ENCODE data around the gene LRP6.

Gene LRP6

DNA sequence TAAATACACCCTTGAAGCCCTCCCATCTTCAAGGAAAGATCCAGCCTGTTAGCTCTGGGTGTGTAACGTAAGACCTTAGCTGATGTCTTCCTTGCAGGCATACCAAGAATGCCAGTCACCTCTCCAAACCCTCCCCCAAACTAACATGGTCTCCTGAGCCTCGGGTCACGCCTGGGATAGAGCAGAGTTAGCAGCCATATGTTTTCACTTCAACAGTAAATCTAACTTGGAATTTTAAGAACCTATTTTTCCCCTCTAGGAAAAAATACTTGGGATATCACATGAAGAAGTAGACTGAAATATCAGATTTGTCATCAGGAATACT, 168.2 kb downstream of the LRP6 start:
- TF ChIP-seq, protein P1, sequence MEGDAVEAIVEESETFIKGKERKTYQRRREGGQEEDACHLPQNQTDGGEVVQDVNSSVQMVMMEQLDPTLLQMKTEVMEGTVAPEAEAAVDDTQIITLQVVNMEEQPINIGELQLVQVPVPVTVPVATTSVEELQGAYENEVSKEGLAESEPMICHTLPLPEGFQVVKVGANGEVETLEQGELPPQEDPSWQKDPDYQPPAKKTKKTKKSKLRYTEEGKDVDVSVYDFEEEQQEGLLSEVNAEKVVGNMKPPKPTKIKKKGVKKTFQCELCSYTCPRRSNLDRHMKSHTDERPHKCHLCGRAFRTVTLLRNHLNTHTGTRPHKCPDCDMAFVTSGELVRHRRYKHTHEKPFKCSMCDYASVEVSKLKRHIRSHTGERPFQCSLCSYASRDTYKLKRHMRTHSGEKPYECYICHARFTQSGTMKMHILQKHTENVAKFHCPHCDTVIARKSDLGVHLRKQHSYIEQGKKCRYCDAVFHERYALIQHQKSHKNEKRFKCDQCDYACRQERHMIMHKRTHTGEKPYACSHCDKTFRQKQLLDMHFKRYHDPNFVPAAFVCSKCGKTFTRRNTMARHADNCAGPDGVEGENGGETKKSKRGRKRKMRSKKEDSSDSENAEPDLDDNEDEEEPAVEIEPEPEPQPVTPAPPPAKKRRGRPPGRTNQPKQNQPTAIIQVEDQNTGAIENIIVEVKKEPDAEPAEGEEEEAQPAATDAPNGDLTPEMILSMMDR (conservative IDR thresholded peaks at IDR 0.05): no peak
- H3K27ac ChIP-seq: no peak overlapping the region

DNA sequence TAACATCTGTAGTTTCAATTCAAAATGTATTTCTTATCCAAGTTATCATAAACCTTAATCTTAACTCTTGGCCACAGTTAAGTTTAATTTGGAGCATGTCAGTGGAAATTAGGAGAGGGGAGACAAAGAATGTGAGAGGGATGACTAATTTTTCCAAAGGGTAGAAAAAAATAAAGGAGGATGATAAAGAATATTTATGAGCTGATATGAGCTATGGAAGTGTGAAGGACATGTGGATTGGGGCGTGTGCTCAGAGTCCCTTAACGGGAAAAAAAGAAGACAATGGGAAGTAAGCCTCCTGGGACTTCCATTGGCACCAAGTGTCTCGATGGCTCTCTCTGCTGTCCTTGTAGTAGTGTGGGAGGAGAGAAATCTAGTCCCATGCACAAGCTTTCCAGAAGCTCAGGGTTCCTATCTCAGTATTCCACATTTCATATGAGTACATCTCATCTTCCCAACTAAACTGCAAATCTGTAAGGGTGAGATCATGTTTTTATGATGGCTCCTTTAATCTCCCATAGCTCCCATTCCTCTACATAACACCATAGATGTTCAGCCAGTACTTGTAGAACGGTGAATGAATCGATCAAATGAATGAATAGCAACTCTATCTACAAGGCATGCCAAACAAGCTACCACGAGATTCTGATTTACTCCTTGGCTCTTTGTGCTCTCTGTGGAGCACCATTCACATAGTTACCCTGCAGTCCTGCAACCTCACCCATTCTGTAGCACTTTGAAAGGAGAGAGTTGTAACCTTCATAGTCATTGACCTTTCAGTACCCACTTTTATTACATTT, 168.8 kb downstream of the LRP6 start:
- TF ChIP-seq, protein P1 (conservative IDR thresholded peaks at IDR 0.05): no peak
- no peak overlapping the region for H3K27ac ChIP-seq

DNA sequence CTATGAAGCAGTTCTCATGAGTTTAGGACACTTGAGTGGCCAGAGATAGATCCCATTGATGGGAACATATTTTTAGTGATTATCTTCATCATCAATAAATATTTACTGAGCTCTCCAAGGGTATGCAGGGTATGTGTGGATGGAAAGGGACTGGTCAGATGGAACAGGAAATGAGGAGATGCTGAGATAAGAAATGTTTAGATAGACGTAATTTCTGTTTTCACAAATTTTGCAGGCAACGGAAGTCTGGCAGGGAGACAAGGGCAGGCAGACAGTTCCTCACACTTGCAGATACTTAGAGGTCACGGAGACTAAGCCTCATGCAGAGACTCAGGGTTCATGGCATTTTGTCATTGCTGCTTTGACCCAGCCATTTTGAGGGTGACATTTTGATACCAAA, 171.8 kb downstream of the LRP6 start:
- 0 out of 2 replicates have a peak overlapping the region, but pooled peaks have one; percentile 3 for H3K27ac ChIP-seq
- TF ChIP-seq, protein P1 (conservative IDR thresholded peaks at IDR 0.05): no peak

DNA sequence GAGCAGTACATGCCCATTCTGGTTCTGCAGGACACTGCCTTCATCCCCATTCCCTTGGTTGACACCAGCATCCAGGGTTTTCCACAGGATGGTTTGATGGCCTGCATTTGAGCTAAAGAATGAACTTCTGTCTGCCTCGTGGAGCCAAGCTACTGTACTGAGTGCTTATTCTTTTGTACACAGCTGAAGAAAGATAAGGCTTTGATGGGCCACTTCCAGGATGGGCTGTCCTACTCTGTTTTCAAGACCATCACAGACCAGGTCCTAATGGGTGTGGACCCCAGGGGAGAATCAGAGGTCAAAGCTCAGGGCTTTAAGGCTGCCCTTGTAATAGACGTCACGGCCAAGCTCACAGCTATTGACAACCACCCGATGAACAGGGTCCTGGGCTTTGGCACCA, 172.4 kb downstream of the LRP6 start:
- TF ChIP-seq, protein P1 (conservative IDR thresholded peaks at IDR 0.05): no peak
- 0 out of 2 replicates have a peak overlapping the region, but pooled peaks have one; percentile 3 for H3K27ac ChIP-seq

DNA sequence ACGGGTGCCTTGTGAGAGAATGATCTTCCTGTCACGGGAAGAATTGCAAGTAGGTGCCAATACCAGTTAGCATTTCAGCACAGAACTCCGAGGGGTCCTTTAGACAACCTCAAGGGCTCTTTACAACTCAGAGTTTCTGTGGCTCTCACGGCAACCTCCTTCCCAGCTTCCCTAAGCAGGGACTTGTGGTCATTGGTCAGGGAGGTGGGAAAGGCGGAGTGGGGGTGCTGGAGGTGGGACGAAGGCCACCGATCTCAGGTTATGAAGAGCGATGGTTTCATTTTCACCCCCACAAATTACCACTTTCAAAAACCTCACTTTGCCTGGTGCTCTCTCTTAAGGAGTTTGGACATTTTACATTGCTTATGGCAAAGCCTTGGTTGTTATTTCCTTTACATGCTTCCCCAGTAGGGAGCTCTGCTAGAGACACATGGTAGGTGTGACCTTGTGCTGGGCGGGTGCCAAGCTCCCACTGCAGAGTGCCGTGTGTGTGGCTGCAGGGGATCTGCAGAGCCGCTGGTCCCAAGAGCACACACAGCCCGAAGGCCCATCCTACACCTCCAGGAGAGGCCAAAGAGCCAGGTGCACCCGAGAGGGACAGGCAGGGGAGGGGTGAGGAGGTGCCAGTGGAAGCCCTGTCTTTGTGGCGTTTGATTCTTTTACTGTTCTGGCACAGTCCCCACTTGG, 174.7 kb downstream of the LRP6 start:
- TF ChIP-seq, protein P1 (conservative IDR thresholded peaks at IDR 0.05): no peak
- H3K27ac ChIP-seq: no peak overlapping the region

DNA sequence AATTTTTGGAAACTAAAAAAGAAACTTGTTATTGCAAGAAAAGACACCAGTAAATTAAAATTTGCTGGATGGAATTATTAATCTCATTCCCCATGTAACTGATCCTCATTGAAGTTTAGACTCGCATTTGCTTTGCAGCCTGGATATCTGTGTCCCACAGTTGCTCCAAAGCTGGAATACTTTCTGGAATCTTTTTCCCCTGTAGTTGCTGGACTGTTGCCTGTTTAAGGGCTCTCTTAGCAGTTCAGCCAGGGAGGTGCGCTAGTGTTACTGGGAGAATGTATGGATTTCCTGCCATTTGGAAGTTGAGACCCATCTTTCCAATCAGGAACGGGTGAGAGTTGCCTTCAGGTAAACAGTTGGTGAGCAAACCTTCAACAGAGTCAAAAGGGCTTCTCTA, 175.8 kb downstream of the LRP6 start:
- no peak overlapping the region for H3K27ac ChIP-seq
- TF ChIP-seq, protein P1 (conservative IDR thresholded peaks at IDR 0.05): no peak

DNA sequence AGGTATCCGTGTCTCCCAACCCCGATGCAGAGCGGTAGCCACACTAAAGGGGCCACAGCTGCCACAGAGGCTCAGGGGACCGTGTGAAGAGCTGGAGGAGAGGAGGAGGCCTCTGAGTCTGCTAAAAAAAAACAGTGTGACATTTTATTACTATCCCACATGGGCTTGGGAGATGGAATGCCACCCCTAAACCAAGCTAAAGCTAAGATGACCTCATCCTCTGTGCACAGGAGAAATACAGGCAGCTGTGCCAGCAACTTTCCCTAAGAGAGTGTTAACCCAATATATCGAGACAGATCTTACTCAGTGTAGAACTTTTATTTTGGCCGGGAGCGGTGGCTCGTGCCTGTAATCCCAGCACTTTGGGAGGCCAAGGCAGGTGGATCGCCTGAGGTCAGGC, 178.1 kb downstream of the LRP6 start:
- TF ChIP-seq, protein P1 (conservative IDR thresholded peaks at IDR 0.05): no peak
- H3K27ac ChIP-seq: no peak overlapping the region

Measured in VCaP (cell line).